ENCODE measurements around the gene ZNF621. TPM values are rescaled to one million over a fixed set of nuclear protein-coding genes. Genes with fewer than 3 reads are reported as not detected.

Gene ZNF621
- total RNA-seq, 1 experiment from 2014 or later = 23.6 TPM

DNA sequence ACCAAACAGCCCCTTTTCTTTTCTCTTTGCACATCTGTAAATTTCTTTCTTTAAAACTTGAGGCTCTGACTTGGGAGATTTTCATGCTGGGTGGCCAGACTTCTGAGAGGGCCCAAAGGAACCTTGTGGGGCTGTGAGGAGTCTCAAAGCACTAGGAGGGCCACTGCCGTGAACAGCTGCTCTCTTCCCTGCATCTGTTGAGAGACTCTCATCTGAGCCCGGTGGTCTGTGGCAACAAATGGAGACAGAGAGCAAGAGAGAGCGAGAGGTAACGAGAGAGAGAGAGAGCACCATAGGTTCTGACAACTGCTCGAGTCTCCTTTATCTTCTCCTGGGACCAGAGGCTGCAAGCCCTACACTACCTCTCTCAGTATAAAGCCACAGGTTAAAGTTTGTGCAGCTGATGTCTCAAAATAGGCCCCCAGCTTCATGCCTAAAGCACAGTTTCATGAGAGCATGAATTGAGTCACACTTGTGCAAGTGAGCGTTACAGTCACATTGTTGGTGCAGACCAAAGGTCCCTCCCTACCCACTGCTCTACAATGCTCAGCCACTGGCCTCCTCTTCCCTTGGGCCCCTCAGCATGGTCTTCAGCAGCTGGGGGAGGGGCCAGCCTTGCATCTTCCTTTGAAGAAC is 60.7 kb downstream of the ZNF621 start:
- H3K36me3 Mint-ChIP-seq (ENCODE audit: insufficient read depth, unreplicated experiment) = no peaks in the 10 kb centered on the region
- Histone ChIP-seq H3K27me3 (replicated peaks; ENCODE audit: control insufficient read depth, insufficient read depth, low read length) (no peaks in the 10 kb centered on the region; the same call in 1 of the 2 replicates), H3K4me1 (no peaks in the 10 kb centered on the region), H3K9me3 (no peaks in the 10 kb centered on the region), H3K36me3 (ENCODE audit: control insufficient read depth, insufficient read depth, low read length) (no peaks in the 10 kb centered on the region), H3K4me3 (ENCODE audit: low read depth, low read length) (no peak overlapping the region)
- H3K4me3 Mint-ChIP-seq (ENCODE audit: unreplicated experiment) = no peak overlapping the region
- intact Hi-C loops (cut with micrococcal nuclease; ENCODE audit: unreplicated experiment) = loop anchor here (10.0 kb wide), 1 partner anchor 139 kb away; no protein-coding TSS in a partner anchor
- no peak for DNase-seq
- no peaks in the 10 kb centered on the region for H3K27me3 Mint-ChIP-seq (ENCODE audit: insufficient read depth, unreplicated experiment)
- no peaks in the 10 kb centered on the region for H3K9me3 Mint-ChIP-seq (ENCODE audit: unreplicated experiment)
- no TSS peak for BruUV-seq (replicated peaks)
- TF ChIP-seq, protein P1, sequence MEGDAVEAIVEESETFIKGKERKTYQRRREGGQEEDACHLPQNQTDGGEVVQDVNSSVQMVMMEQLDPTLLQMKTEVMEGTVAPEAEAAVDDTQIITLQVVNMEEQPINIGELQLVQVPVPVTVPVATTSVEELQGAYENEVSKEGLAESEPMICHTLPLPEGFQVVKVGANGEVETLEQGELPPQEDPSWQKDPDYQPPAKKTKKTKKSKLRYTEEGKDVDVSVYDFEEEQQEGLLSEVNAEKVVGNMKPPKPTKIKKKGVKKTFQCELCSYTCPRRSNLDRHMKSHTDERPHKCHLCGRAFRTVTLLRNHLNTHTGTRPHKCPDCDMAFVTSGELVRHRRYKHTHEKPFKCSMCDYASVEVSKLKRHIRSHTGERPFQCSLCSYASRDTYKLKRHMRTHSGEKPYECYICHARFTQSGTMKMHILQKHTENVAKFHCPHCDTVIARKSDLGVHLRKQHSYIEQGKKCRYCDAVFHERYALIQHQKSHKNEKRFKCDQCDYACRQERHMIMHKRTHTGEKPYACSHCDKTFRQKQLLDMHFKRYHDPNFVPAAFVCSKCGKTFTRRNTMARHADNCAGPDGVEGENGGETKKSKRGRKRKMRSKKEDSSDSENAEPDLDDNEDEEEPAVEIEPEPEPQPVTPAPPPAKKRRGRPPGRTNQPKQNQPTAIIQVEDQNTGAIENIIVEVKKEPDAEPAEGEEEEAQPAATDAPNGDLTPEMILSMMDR (IDR thresholded peaks at IDR 0.05; ENCODE audit: insufficient read depth in 1 of 2, low read depth in 1 of 2, low read length in 1 of 2, severe bottlenecking in 1 of 2, unreplicated experiment in 1 of 2) = no peak
- H3K27ac Mint-ChIP-seq (ENCODE audit: unreplicated experiment) = no peak overlapping the region
- no peaks in the 10 kb centered on the region for H3K4me1 Mint-ChIP-seq (ENCODE audit: low read depth, unreplicated experiment)
- ChIA-PET CTCF (no interaction called here), POLR2A (no interaction called here)

DNA sequence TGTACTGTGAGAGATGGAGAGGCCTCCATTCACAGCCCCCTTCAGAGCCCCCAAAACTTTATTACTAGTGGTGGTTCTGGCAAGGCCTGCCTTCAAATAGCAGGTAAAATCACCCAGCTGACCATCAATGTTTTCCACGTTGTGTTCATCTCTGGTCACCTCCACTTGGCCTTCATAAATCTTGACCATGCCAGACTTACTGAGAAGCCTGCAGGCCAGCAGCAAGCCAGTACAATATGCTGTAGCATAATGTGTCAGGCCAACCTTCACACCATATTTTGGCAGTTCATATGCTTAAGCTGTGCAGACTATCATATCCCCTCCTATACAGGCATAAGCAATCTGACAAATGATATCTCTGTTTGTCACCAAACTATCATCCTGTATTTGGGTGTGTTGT is 62.1 kb downstream of the ZNF621 start:
- no peaks in the 10 kb centered on the region for H3K36me3 Mint-ChIP-seq (ENCODE audit: insufficient read depth, unreplicated experiment)
- no peak for DNase-seq
- ChIA-PET POLR2A (no interaction called here), CTCF (no interaction called here)
- H3K36me3 ChIP-seq (ENCODE audit: control insufficient read depth, insufficient read depth, low read length) = no peaks in the 10 kb centered on the region
- H3K27me3 Mint-ChIP-seq (ENCODE audit: insufficient read depth, unreplicated experiment) = no peaks in the 10 kb centered on the region
- H3K4me1 Mint-ChIP-seq (ENCODE audit: low read depth, unreplicated experiment) = no peaks in the 10 kb centered on the region
- no peaks in the 10 kb centered on the region; the same call in 1 of the 2 replicates for H3K27me3 ChIP-seq (replicated peaks; ENCODE audit: control insufficient read depth, insufficient read depth, low read length)
- no peak overlapping the region for H3K27ac Mint-ChIP-seq (ENCODE audit: unreplicated experiment)
- H3K9me3 Mint-ChIP-seq (ENCODE audit: unreplicated experiment) = no peaks in the 10 kb centered on the region
- no peak overlapping the region for H3K4me3 Mint-ChIP-seq (ENCODE audit: unreplicated experiment)
- TF ChIP-seq, protein P1 (IDR thresholded peaks at IDR 0.05; ENCODE audit: insufficient read depth in 1 of 2, low read depth in 1 of 2, low read length in 1 of 2, severe bottlenecking in 1 of 2, unreplicated experiment in 1 of 2) = no peak
- no peaks in the 10 kb centered on the region for H3K4me1 ChIP-seq
- intact Hi-C loops (cut with micrococcal nuclease; ENCODE audit: unreplicated experiment) = loop anchor here (10.0 kb wide), 1 partner anchor 138 kb away; no protein-coding TSS in a partner anchor
- H3K4me3 ChIP-seq (ENCODE audit: low read depth, low read length) = no peak overlapping the region
- no peaks in the 10 kb centered on the region for H3K9me3 ChIP-seq
- no TSS peak for BruUV-seq (replicated peaks)

DNA sequence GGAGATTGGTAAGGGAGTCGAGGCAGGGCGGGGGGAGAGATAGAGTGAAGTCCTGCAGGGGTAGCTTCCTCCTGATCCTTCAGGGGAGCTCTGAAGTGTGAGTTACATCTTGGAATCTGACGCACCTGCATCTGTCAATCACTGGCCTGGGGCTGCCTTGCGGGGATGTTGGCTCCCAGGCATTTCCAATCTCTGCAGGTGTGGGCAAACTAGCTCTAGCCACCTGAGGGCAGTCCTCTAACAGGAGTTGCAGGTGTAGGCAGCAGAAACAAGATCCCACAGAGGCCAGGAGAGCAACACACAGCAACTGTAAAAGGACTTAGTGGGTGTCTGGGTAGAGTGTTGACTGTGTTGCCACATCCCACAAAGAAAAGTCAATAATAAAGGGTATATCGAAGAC is 63.6 kb downstream of the ZNF621 start:
- no TSS peak for BruUV-seq (replicated peaks)
- Histone ChIP-seq H3K9me3 (no peaks in the 10 kb centered on the region), H3K4me1 (no peaks in the 10 kb centered on the region), H3K4me3 (ENCODE audit: low read depth, low read length) (no peak overlapping the region), H3K36me3 (ENCODE audit: control insufficient read depth, insufficient read depth, low read length) (no peaks in the 10 kb centered on the region), H3K27me3 (replicated peaks; ENCODE audit: control insufficient read depth, insufficient read depth, low read length) (no peaks in the 10 kb centered on the region; the same call in 1 of the 2 replicates)
- ChIA-PET CTCF (no interaction called here), POLR2A (no interaction called here)
- Mint-ChIP-seq H3K4me1 (ENCODE audit: low read depth, unreplicated experiment) (no peaks in the 10 kb centered on the region), H3K4me3 (ENCODE audit: unreplicated experiment) (no peak overlapping the region), H3K27ac (ENCODE audit: unreplicated experiment) (no peak overlapping the region), H3K36me3 (ENCODE audit: insufficient read depth, unreplicated experiment) (no peaks in the 10 kb centered on the region), H3K27me3 (ENCODE audit: insufficient read depth, unreplicated experiment) (no peaks in the 10 kb centered on the region), H3K9me3 (ENCODE audit: unreplicated experiment) (no peaks in the 10 kb centered on the region)
- TF ChIP-seq, protein P1 (IDR thresholded peaks at IDR 0.05; ENCODE audit: insufficient read depth in 1 of 2, low read depth in 1 of 2, low read length in 1 of 2, severe bottlenecking in 1 of 2, unreplicated experiment in 1 of 2) = peak in 1 of 2 experiments; percentile 24
- intact Hi-C loops (cut with micrococcal nuclease; ENCODE audit: unreplicated experiment) = loop anchor here (10.0 kb wide), 1 partner anchor 136 kb away; no protein-coding TSS in a partner anchor
- DNase-seq = peak; percentile 13 to 43

Other genes with a start within 250 kb of the ZNF621 start
- 45.8 and 47.3 TPM in 2 replicates for gene EIF1B, start 215.3 kb upstream of the ZNF621 start, total RNA-seq (2022)
- gene ENTPD3, start 137.8 kb upstream of the ZNF621 start, total RNA-seq (2022) = not detected in 2 replicates
- 1,589 and 1,699 TPM in 2 replicates for gene RPL14, start 67.6 kb upstream of the ZNF621 start, total RNA-seq (2022)
- gene ZNF619, start 47.8 kb upstream of the ZNF621 start, total RNA-seq (2022) = 4.9 and 6.8 TPM in 2 replicates
- 11.9 and 12.1 TPM in 2 replicates for gene ZNF620, start 18.9 kb upstream of the ZNF621 start, total RNA-seq (2022)

Measured in Caco-2 (cell line).